Glutamatergic neuron (in vitro differentiated cells): Measurements from ENCODE around the gene SYN1. TPM values are rescaled to one million over a fixed set of nuclear protein-coding genes. Genes with fewer than 3 reads are reported as not detected.

Experiments
- DNase-seq: peaks from one replicate; pipeline ENCODE4 v3.0.0; 2022
- H3K27ac Mint-ChIP-seq: one replicate; pipeline ENCODE4 v1.8.0; 2020; ENCODE audit warnings: mild to moderate bottlenecking, mixed read lengths, inconsistent platforms; ENCODE audit not compliant: unreplicated experiment
- H3K27me3 Mint-ChIP-seq: one replicate; pipeline ENCODE4 v1.8.0; 2020; ENCODE audit warnings: mild to moderate bottlenecking, moderate library complexity, mixed read lengths, inconsistent platforms; ENCODE audit not compliant: unreplicated experiment
- H3K36me3 Mint-ChIP-seq: one replicate; pipeline ENCODE4 v1.8.0; 2020; ENCODE audit warnings: mild to moderate bottlenecking, mixed read lengths, inconsistent platforms; ENCODE audit not compliant: unreplicated experiment
- H3K4me1 Mint-ChIP-seq: one replicate; pipeline ENCODE4 v1.8.0; 2020; ENCODE audit warnings: mild to moderate bottlenecking, low read depth, mixed read lengths, inconsistent platforms; ENCODE audit not compliant: unreplicated experiment
- H3K4me3 Mint-ChIP-seq: one replicate; pipeline ENCODE4 v1.8.0; 2020; ENCODE audit warnings: mild to moderate bottlenecking, mixed read lengths, inconsistent platforms; ENCODE audit not compliant: unreplicated experiment
- H3K9me3 Mint-ChIP-seq: one replicate; pipeline ENCODE4 v1.8.0; 2020; ENCODE audit warnings: mild to moderate bottlenecking, moderate library complexity, mixed read lengths, inconsistent platforms; ENCODE audit not compliant: unreplicated experiment
- CTCF ChIP-seq: fragments of 200-600 bp; sonication (generic); IDR thresholded peaks from one replicate; pipeline ENCODE4 v1.5.0; 2021; ENCODE audit not compliant: partially characterized antibody, unreplicated experiment
- total RNA-seq: library from RNA; stranded (reverse); fragmentation: NEBNext Ultra II Directional; extraction: Animal tissue kit (Norgen Biotek cat#: 25700); gene quantifications from one replicate; pipeline ENCODE4 v1.2.1, GENCODE V29; 2021; ENCODE audit not compliant: unreplicated experiment

The SYN1 gene
- total RNA-seq, 1 donor from 2014 or later, result 34.2 TPM

GRCh38 chrX:47560934-47561658, 58.6 kb downstream of the SYN1 start, which contains the start of gene ARAF:
ARAF (plus strand) TSS chrX:47561205; CDS start chrX:47562968, 1,763 bp downstream.
- H3K36me3 Mint-ChIP-seq, result no peaks in the 10 kb centered on the region
- peak within 1 kb of the TSS; percentile 96 for H3K4me3 Mint-ChIP-seq
- TF ChIP-seq CTCF, result no peak
- H3K27me3 Mint-ChIP-seq, result peaks cover 6% of the 10 kb centered on the region
- H3K9me3 Mint-ChIP-seq, result peaks cover 3% of the 10 kb centered on the region
- H3K4me1 Mint-ChIP-seq, result peaks cover 2% of the 10 kb centered on the region
- DNase-seq, result peak; percentile 91
- H3K27ac Mint-ChIP-seq, result peak within 1 kb of the TSS; percentile 84

GRCh38 chrX:47560179-47560933, 59.3 kb downstream of the SYN1 start:
- H3K36me3 Mint-ChIP-seq, result no peaks in the 10 kb centered on the region
- H3K27me3 Mint-ChIP-seq, result peaks cover 6% of the 10 kb centered on the region
- DNase-seq, result no peak
- H3K4me3 Mint-ChIP-seq, result peak overlapping the region; percentile 96
- no peak for TF ChIP-seq CTCF
- no peak overlapping the region for H3K27ac Mint-ChIP-seq
- peaks cover 2% of the 10 kb centered on the region for H3K4me1 Mint-ChIP-seq
- H3K9me3 Mint-ChIP-seq, result peaks cover 3% of the 10 kb centered on the region

DNA sequence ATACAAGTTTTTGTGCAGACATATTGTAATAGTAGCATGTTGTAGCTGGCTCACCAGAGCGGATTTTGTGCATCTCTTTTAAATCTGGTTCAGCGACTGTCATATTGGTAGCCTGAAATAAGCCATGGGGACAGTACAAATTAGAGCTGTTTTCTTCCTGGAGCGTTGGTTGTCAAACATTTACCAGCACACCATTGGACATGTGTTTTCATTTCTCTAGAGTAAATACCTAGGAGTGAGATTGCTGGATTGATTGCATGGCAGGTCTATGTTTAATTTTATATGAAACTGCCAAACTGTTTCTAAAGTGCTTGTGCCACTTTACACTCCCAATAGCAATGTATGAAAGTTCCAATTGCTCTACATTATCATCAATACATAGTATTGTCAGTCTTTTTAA, 61.2 kb downstream of the SYN1 start:
- no peak overlapping the region for H3K27ac Mint-ChIP-seq
- H3K9me3 Mint-ChIP-seq, result peaks cover 3% of the 10 kb centered on the region
- no peak overlapping the region for H3K4me3 Mint-ChIP-seq
- no peaks in the 10 kb centered on the region for H3K36me3 Mint-ChIP-seq
- DNase-seq, result no peak
- TF ChIP-seq CTCF, result no peak
- peaks cover 5% of the 10 kb centered on the region for H3K27me3 Mint-ChIP-seq
- peaks cover 2% of the 10 kb centered on the region for H3K4me1 Mint-ChIP-seq

GRCh38 chrX:47556045-47556623, 63.5 kb downstream of the SYN1 start:
- no peaks in the 10 kb centered on the region for H3K4me1 Mint-ChIP-seq
- H3K36me3 Mint-ChIP-seq, result no peaks in the 10 kb centered on the region
- TF ChIP-seq CTCF, result no peak
- H3K4me3 Mint-ChIP-seq, result peak overlapping the region; percentile 89
- peaks cover 2% of the 10 kb centered on the region for H3K27me3 Mint-ChIP-seq
- peaks cover 3% of the 10 kb centered on the region for H3K9me3 Mint-ChIP-seq
- peak overlapping the region; percentile 80 for H3K27ac Mint-ChIP-seq
- peak; percentile 79 for DNase-seq
